HAP-1 (cell line): Measurements from ENCODE around the gene CLDN34.

Experiments
- DNase-seq, 2 experiments: peaks; one replicate each; pipeline ENCODE4 v3.0.0-alpha.2; 2016 to 2020; ENCODE audit warnings: low spot score in 2 of 2
- H3K27me3 ChIP-seq: fragments of 250-450 bp; sonication (Bioruptor Pico); 2 replicates; pipeline ENCODE4 v1.5.1; 2020; ENCODE audit warnings: low read depth, mild to moderate bottlenecking, moderate library complexity
- H3K36me3 ChIP-seq: fragments of 250-450 bp; sonication (Bioruptor Pico); replicated peaks from 2 replicates; pipeline ENCODE4 v1.5.1; 2020; ENCODE audit warnings: mild to moderate bottlenecking
- H3K4me1 ChIP-seq: fragments of 250-450 bp; sonication (Bioruptor Pico); 2 replicates; pipeline ENCODE4 v1.5.1; 2020; ENCODE audit warnings: mild to moderate bottlenecking
- H3K4me3 ChIP-seq: fragments of 250-450 bp; sonication (Bioruptor Pico); 2 replicates; pipeline ENCODE4 v1.5.1; 2020; ENCODE audit warnings: mild to moderate bottlenecking, moderate library complexity
- H3K9me3 ChIP-seq: fragments of 250-450 bp; sonication (Bioruptor Pico); 2 replicates; pipeline ENCODE4 v1.5.1; 2020; ENCODE audit warnings: mild to moderate bottlenecking, moderate library complexity
- in situ Hi-C: fragments of 300-500 bp; cut with MboI; formaldehyde crosslinking; loops from 3 replicates; pipeline ENCODE4 v1.14.3; 2020; ENCODE audit warnings: low sequenced_read_pairs, inconsistent platforms, mixed read lengths

Gene CLDN34

DNA sequence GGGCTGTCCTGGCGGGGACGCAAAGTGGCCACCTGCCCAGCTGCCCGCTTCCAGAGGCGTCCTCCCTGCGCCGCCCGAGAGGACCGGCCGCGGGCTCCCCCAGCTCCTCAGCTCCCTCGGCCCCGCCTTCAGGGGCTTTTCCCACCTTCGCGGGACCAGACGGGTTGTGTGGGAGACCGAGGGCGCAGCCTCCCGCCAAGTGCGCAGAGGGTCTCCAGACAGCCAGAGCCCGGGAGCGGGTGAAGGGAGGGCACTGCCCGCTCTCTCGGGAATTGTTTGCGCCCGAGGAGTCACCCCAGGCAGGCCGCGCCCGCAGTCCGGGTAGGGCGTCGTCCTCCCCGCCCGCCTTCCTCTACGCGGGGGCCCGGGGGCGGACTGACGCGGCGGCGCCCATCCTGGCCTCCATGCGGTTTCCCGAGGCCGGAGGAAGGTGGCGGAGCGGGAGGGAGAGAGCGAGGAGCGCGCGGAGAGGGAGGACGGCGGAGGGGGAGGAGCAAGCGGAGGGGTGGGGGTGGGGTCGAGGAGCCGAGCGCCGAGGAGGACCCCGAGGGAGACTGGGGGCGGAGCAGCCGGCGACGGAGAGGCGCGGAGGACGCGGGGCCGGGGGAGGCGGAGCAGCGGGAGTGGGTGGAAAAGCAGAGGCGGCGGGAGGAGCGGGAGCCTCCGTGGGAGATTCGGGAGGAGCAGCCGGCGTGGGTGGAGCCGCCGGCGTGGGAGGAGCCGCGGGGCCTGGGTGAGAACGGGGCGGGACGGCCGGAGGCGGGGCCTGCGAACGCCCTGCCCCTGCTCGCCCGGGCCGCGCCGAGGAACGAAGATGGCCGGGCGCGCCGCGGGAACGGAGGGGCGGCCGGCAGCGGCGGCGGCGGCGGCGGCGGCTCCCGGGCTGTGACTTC, 47.5 kb downstream of the CLDN34 start:
- Histone ChIP-seq H3K27me3 (no peaks in the 10 kb centered on the region), H3K4me3 (peak overlapping the region; percentile 43), H3K36me3 (no peaks in the 10 kb centered on the region), H3K4me1 (peaks cover 36% of the 10 kb centered on the region), H3K9me3 (no peaks in the 10 kb centered on the region)
- peak; percentile 79 to 94 for DNase-seq
- in situ Hi-C loops: no loop called here

DNA sequence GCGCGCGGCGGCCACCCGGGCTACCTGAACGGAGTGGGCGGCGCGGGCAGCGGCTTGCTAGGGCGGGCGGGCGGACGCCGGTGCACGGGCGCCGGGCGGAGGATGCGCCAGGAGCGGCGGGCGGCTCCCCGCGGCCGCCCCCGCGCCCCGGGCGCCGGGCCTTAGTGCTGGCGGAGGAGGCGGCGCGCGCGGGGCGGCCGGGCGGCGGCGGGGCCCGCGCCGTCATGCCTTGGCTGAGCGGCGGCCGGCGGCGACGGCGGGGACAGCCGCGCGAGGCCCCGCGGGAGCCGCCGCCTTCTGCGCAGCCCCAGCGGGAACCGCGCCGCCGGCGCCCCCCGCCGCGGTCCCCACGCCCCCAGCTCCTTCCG, 48.2 kb downstream of the CLDN34 start:
- in situ Hi-C loops: no loop called here
- Histone ChIP-seq H3K36me3 (no peaks in the 10 kb centered on the region), H3K4me1 (peaks cover 31% of the 10 kb centered on the region), H3K4me3 (peak overlapping the region; percentile 62), H3K9me3 (no peaks in the 10 kb centered on the region), H3K27me3 (no peaks in the 10 kb centered on the region)
- no peak for DNase-seq

DNA sequence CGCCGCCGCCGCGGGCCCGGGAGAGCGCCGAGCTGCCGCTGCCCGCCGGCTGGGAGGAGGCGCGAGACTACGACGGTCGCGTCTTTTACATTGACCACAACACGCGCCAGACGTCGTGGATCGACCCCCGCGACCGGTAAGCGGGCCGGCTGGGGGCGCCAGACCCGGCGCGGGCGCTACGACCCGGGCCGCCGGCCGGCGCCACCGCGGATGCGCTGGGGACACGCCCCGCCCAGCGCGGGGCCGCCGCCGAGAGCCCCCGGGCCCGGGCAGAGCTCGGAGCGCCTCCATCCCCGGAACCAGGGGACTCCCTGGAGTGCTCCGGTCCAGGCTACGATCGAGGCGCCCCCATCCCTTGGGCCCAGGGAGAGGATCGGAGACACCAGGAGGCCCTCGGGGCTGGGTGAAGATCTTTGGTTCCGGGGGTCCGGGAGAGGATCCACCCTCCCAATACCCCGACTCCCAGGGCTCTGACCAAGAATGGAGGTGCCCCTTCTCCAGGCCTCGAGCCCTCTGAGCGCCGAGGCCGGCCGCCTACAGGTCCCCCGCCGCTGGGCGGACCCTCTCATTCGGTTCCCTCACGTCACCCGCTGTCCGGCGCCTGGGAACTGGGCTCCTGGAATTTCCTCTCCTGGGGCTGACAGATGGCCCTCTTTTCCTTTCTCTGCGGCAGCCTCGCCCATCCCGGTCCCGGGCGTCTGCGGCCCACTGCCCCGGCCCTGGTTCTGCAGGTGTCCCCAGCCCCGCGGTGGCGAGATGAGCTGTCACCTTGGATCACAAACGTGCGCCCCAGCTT, 48.8 kb downstream of the CLDN34 start:
- Histone ChIP-seq H3K4me1 (peaks cover 26% of the 10 kb centered on the region), H3K36me3 (no peaks in the 10 kb centered on the region), H3K4me3 (peak overlapping the region; percentile 62), H3K9me3 (no peaks in the 10 kb centered on the region), H3K27me3 (no peaks in the 10 kb centered on the region)
- peak in 1 of 2 experiments; percentile 61 for DNase-seq
- in situ Hi-C loops: no loop called here

GRCh38 chrX:10016519-10017132, 49.5 kb downstream of the CLDN34 start:
- H3K9me3 ChIP-seq: no peaks in the 10 kb centered on the region
- H3K4me1 ChIP-seq: peaks cover 20% of the 10 kb centered on the region
- no peaks in the 10 kb centered on the region for H3K36me3 ChIP-seq
- peak overlapping the region; percentile 62 for H3K4me3 ChIP-seq
- no peaks in the 10 kb centered on the region for H3K27me3 ChIP-seq
- in situ Hi-C loops: no loop called here
- peak; percentile 15 to 23 for DNase-seq

- Histone ChIP-seq H3K9me3 (no peaks in the 10 kb centered on the region), H3K36me3 (no peaks in the 10 kb centered on the region), H3K4me3 (peak overlapping the region; percentile 62; the same call in 1 of the 2 replicates), H3K27me3 (no peaks in the 10 kb centered on the region), H3K4me1 (peaks cover 11% of the 10 kb centered on the region)
- DNase-seq: peak; percentile 71 to 96
- in situ Hi-C loops: no loop called here
Observed at GRCh38 chrX:10017872-10018271, 50.7 kb downstream of the CLDN34 start.
